Measurements from ENCODE around the gene ARSB.

The ARSB gene

DNA sequence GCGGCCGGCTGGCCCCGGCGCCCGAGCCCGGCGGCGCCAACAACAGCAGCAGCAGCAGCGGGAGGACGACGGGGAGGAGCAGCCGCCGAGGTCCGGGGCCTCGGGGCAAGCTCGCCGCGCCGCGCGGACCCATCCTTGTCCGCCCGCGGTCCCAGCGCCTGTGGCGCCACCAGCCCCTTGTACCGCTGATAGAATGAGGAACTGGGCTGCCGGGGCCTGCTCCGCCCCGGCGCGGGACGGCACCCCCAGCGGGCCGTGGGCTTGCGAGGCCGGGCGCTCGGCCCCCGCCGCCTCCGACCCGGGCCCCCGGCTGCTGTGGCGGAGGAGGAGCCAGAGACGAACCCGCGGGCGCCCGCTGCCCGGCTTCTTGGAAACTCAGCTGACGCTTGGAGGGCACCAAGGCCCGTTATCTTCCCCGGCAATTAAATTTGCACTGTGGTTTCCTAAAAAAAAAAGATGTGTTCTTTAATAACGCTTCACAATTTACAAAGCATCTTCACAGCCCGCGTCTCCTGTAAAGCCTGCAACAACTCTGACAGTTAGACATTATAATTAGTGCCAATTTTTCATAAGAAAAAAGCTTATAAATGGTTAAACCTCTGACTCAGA is at the start of gene ARSB:
Gene ARSB (minus strand): TSS at position 195 of the 609 bp plus-strand sequence. CDS start 62 bp downstream, at position 133.
- Histone ChIP-seq H3K4me2 (peak within 1 kb of the TSS; percentile 83), H3K4me1 (ENCODE audit: low read depth, poor library complexity, severe bottlenecking) (peaks cover 28% of the 10 kb centered on the region), H3K79me2 (ENCODE audit: insufficient read depth, low read depth) (no peaks in the 10 kb centered on the region), H2AFZ (ENCODE audit: low read depth) (peak within 1 kb of the TSS; percentile 82), H3K36me3 (ENCODE audit: insufficient read depth) (no peaks in the 10 kb centered on the region), H3K4me3 (IDR thresholded peaks at IDR 0.05; ENCODE audit: insufficient read depth, low read depth, low read length) (peak within 1 kb of the TSS; percentile 28), H3K9ac (peak within 1 kb of the TSS; percentile 80), H3K27ac (peak within 1 kb of the TSS; percentile 88), H4K20me1 (ENCODE audit: insufficient read depth) (no peaks in the 10 kb centered on the region), H3K27me3 (ENCODE audit: insufficient read depth, low read depth) (no peaks in the 10 kb centered on the region)
- TF ChIP-seq, protein P1, sequence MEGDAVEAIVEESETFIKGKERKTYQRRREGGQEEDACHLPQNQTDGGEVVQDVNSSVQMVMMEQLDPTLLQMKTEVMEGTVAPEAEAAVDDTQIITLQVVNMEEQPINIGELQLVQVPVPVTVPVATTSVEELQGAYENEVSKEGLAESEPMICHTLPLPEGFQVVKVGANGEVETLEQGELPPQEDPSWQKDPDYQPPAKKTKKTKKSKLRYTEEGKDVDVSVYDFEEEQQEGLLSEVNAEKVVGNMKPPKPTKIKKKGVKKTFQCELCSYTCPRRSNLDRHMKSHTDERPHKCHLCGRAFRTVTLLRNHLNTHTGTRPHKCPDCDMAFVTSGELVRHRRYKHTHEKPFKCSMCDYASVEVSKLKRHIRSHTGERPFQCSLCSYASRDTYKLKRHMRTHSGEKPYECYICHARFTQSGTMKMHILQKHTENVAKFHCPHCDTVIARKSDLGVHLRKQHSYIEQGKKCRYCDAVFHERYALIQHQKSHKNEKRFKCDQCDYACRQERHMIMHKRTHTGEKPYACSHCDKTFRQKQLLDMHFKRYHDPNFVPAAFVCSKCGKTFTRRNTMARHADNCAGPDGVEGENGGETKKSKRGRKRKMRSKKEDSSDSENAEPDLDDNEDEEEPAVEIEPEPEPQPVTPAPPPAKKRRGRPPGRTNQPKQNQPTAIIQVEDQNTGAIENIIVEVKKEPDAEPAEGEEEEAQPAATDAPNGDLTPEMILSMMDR (conservative IDR thresholded peaks at IDR 0.05; ENCODE audit: low read depth, low read length), result no peak

DNA sequence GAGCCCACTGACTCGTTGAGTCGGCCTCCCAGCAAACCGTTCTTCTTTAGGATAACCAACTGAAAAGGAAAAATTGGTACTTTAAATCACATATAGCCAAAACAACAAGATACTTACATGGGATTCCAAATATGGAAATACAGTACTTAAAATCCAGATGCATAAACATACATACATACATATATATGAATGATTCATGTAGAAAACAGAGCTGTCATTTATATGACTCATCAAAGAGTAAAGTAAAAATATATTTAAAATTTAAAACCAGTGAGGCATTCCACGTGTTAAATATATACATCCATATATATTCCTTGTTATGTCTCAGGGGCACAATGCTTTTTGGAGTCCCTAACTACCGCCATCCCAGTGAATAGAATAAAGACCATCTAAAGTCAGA is 47.7 kb upstream of the ARSB start:
- Histone ChIP-seq H3K36me3 (ENCODE audit: insufficient read depth) (no peaks in the 10 kb centered on the region), H3K27ac (no peak overlapping the region), H3K9ac (no peak overlapping the region), H3K27me3 (ENCODE audit: insufficient read depth, low read depth) (no peaks in the 10 kb centered on the region), H3K4me3 (IDR thresholded peaks at IDR 0.05; ENCODE audit: insufficient read depth, low read depth, low read length) (no peak overlapping the region), H3K79me2 (ENCODE audit: insufficient read depth, low read depth) (no peaks in the 10 kb centered on the region), H2AFZ (ENCODE audit: low read depth) (no peak overlapping the region), H4K20me1 (ENCODE audit: insufficient read depth) (no peaks in the 10 kb centered on the region), H3K4me1 (ENCODE audit: low read depth, poor library complexity, severe bottlenecking) (no peaks in the 10 kb centered on the region), H3K4me2 (no peak overlapping the region)
- TF ChIP-seq, protein P1 (conservative IDR thresholded peaks at IDR 0.05; ENCODE audit: low read depth, low read length), result no peak

DNA sequence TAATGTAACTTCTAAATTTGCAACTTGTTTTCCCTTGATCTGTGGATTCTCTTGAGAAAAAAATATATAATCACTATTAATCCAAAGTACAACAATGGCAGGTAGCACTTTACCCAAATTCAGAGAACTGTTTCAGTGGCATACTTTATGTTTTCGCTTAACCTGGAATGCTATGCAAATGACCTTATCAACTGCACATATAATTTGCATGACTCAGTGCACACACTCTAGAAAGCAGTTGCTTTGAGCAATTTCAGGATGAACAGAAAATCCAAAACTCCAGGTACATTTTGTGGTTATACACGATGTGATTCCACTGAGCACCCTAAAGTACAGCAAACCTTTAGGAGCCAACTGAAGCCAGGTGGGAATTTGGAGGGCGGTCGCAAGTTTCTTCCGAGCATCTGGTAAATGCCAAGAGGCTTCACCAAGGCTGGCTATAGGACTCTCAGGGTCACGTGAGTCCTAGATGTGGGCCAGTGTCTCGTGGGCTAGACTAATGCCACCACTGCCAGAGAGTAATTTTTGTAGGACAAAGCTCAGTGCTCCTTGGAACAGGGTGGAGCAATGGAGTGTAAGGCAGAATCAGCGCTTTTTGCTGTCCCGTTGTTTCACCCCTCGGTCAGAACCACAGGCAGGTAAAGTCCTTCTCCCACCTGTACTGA is 47.1 kb upstream of the ARSB start:
- H2AFZ ChIP-seq (ENCODE audit: low read depth), result no peak overlapping the region
- TF ChIP-seq, protein P1 (conservative IDR thresholded peaks at IDR 0.05; ENCODE audit: low read depth, low read length), result no peak

DNA sequence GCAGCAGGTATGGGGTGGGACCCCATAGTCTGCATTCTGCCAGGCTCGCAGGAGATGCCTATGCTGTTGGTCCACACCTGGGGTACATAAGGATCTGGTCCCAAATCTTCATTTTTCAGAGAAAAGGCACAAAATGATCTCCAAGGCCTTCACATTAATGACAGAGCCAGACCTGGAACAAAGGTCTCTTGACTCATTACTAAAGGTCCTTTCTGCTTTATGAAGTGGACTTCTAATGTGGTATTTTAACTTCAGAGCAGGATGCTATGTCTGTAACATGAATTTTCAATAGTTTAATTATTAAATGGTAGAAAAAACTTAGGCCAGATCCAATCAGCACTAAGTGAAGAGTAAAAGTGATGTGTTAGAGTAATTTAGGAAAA is 46.4 kb upstream of the ARSB start:
- Histone ChIP-seq H3K4me1 (ENCODE audit: low read depth, poor library complexity, severe bottlenecking) (no peaks in the 10 kb centered on the region), H2AFZ (ENCODE audit: low read depth) (no peak overlapping the region), H3K79me2 (ENCODE audit: insufficient read depth, low read depth) (no peaks in the 10 kb centered on the region), H3K9ac (no peak overlapping the region), H3K4me3 (IDR thresholded peaks at IDR 0.05; ENCODE audit: insufficient read depth, low read depth, low read length) (no peak overlapping the region), H3K4me2 (no peak overlapping the region), H3K27ac (no peak overlapping the region), H3K27me3 (ENCODE audit: insufficient read depth, low read depth) (no peaks in the 10 kb centered on the region), H4K20me1 (ENCODE audit: insufficient read depth) (no peaks in the 10 kb centered on the region), H3K36me3 (ENCODE audit: insufficient read depth) (no peaks in the 10 kb centered on the region)
- TF ChIP-seq, protein P1 (conservative IDR thresholded peaks at IDR 0.05; ENCODE audit: low read depth, low read length), result no peak

More for the DNA sequence above, 47.1 kb upstream of the ARSB start:
- Histone ChIP-seq H3K79me2 (ENCODE audit: insufficient read depth, low read depth) (no peaks in the 10 kb centered on the region), H3K4me2 (no peak overlapping the region), H3K27me3 (ENCODE audit: insufficient read depth, low read depth) (no peaks in the 10 kb centered on the region), H3K4me1 (ENCODE audit: low read depth, poor library complexity, severe bottlenecking) (no peaks in the 10 kb centered on the region), H3K9ac (no peak overlapping the region), H3K4me3 (IDR thresholded peaks at IDR 0.05; ENCODE audit: insufficient read depth, low read depth, low read length) (no peak overlapping the region), H3K27ac (no peak overlapping the region), H3K36me3 (ENCODE audit: insufficient read depth) (no peaks in the 10 kb centered on the region), H4K20me1 (ENCODE audit: insufficient read depth) (no peaks in the 10 kb centered on the region)
